GM12874 (cell line): Measurements from ENCODE around the gene SMURF1.

Experiments
- TF ChIP-seq, protein P1 (sequence below): IDR thresholded peaks from 2 replicates; pipeline ENCODE4 v1.5.1; 2011; ENCODE audit warnings: low read depth, mild to moderate bottlenecking, control low read depth, low read length, moderate library complexity; ENCODE audit not compliant: insufficient read depth

SMURF1 gene

DNA sequence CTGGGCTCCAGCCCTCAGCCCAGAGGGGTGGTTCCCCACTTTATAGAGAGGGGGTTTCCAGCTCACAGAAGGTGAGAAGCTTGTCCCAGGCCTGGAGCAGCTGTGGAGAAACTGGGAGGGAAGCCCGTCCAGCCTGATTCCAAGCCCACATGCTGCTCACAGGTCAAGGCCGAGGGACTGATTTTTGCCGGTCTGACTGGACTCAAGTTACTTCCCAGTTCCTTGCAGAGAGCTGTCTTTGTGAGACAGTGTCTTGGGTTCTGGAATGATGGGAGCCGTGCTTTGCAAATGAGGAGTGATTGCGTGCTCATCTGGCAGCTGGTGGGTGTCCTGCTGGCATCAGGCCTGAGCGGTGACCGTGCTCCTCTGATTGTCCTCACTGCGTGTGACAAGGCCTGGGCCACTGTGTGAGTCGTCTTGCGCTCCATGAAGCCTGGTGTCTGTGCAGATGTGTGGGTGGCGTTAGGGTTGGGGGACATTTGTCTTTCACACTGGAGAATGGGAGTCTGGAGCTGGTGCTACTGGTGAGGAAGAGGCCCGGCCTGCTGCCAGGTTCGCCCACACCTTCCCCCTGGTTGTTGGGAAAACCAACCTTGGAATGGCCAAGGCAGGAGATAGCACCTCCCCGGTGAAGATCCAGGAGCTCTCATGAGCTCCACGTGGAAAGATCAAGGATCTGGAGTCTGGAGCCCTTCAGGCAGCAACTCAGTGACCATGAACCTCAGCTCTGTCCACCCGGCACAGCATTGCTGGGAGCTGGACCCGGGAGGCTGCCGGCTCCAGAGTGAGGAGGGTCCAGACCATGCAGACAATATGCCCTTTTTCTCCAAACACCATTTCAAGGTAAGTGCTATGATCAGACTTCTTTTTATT is 129.6 kb downstream of the SMURF1 start:
- TF ChIP-seq, protein P1, sequence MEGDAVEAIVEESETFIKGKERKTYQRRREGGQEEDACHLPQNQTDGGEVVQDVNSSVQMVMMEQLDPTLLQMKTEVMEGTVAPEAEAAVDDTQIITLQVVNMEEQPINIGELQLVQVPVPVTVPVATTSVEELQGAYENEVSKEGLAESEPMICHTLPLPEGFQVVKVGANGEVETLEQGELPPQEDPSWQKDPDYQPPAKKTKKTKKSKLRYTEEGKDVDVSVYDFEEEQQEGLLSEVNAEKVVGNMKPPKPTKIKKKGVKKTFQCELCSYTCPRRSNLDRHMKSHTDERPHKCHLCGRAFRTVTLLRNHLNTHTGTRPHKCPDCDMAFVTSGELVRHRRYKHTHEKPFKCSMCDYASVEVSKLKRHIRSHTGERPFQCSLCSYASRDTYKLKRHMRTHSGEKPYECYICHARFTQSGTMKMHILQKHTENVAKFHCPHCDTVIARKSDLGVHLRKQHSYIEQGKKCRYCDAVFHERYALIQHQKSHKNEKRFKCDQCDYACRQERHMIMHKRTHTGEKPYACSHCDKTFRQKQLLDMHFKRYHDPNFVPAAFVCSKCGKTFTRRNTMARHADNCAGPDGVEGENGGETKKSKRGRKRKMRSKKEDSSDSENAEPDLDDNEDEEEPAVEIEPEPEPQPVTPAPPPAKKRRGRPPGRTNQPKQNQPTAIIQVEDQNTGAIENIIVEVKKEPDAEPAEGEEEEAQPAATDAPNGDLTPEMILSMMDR: no peak

DNA sequence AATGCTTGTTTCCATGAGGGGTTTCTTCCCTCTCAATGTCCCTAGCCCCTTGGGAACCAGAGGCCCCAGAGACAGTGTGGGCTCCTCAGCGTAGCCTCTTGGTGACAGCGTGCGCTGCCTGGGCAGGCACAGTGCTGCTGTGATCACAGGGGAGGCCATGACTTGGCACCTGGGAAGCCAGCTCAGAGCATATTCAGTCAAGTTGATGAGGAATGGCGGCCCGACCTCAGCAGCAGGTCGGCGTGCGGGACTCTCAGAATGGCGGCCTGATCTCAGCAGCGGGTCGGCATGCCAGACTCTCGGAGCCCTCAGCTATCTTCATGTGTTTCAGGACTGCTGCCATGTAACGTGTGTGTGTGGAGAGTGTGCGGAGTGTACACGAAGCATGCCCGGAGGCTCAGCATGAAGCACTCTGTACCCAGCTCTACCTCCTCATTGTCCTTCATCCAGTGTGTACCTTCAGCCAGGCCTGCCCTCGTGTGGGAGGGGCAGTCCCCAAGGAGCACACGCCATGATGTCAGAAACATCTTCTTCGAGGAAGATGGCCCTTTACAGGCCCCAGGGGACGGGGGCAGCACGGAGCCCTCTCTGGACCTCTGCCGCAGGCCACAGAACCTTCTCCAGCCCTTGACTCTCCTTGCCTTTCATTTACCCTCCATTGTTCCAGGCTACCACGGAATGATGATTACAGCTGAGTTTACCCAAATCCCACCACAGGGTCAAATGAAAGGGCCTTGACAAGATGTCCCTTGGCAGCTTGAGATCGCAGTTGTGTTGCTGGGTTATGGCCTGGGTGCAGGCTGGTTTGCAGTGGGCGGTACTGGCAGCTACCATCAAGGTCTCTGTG is 130.4 kb downstream of the SMURF1 start:
- TF ChIP-seq, protein P1: no peak

DNA sequence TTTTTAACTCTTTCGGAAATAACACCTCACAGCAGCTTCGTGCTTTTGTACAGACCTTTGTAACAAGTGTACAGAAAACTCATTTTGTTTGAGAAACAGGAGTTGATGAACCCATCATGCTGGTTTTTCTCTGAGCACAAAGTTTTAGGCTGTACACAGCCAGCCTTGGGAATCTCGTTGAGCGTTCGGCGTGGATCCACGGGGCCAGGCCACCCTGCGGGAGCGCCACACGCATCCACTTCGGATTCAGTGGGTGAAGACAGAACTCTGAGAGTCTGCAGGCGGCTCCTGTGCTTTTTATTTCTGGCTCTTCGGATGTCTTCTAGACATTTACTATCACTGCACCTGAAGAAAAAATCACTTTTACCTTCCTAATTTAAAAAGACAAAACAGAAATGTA is 131.2 kb downstream of the SMURF1 start:
- TF ChIP-seq, protein P1: no peak

DNA sequence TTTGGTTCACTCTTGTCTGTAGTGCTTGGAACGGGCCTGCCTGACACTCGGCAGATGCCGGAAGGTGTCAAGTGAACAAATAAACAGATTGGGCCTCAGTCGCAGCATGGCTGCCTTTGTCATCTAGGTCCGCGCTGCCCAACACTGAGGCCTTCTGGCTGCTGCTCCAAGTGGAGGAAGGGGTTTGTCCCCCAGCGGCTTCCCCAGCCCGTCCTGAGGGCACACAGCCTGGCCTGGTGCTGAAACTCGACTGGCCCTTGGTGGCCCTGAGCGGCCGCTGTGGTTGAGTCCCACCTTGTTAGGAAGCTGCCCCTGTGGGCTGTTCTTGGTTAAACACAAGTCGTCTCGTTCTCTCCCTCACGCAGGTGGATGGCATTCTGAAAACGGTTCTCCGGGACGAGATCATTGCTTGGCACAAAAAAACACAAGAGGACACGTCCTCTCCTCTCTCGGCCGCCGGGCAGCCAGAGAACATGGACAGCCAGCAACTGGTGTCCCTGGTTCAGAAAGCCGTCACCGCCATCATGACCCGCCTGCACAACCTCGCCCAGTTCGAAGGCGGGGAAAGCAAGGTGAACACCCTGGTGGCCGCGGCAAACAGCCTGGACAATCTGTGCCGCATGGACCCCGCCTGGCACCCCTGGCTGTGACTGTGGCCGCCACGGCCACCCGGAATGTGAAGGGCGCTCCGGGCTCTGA is 132.1 kb downstream of the SMURF1 start:
- TF ChIP-seq, protein P1: no peak

DNA sequence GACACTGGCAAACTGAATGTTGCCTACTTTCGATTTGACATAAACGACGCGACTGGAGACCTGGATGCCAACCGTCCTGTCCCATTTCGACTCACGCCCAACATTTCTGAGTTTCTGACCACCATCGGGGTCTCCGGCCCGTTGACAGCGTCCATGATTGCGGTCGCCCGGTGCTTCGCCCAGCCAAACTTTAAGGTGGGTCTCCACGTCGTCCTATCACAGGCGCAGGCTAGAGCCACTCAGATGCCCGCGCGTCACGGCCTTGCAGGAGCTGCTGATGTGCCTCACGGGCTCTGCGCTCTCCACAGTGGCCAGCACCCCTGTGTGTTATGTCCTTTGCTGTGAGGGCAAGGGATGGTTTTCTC is 132.6 kb downstream of the SMURF1 start:
- TF ChIP-seq, protein P1: no peak

DNA sequence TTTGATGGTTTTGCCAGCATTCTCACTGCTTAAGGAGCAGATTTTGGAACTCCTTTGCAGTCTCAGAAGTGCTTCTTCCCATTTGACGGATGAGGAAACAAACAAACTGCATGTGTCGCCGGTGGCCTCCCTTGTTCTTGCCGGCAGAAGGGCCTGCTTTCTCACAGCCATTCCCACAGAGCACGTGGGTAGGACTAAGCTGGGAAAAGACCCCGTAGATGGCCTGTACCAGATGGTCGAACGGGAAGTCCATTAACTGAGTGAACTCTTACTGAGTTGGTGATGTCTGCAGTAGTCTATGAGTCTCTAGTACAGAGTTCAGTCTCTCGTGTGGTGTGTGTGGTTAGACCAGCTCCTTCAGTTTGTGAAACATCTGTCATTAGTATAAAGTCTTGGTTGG is 133.6 kb downstream of the SMURF1 start:
- TF ChIP-seq, protein P1: no peak
